ENCODE results near the gene P2RX6. TPM values are rescaled to one million over a fixed set of nuclear protein-coding genes. Genes with fewer than 3 reads are reported as not detected.
A peak's percentile ranks its signal among the peaks of the same experiment; 100 is the strongest.
"Not testable (repeated sequence)": the region's sequence is repeated elsewhere in the genome, so short reads cannot be mapped to it uniquely, and the experiment has no call there.

The P2RX6 gene
- total RNA-seq, 1 experiment from 2014 or later, result 2.7 TPM

- in situ Hi-C loops (cut with HindIII; ENCODE audit: low pct_unique_long_range_greater_than_20kb, low sequenced_read_pairs), result no loop called here
- DNase-seq (ENCODE audit: low read depth, low spot score), result no peak
Observed at GRCh38 chr22:21025266-21025665, 10.3 kb downstream of the P2RX6 start.

DNA sequence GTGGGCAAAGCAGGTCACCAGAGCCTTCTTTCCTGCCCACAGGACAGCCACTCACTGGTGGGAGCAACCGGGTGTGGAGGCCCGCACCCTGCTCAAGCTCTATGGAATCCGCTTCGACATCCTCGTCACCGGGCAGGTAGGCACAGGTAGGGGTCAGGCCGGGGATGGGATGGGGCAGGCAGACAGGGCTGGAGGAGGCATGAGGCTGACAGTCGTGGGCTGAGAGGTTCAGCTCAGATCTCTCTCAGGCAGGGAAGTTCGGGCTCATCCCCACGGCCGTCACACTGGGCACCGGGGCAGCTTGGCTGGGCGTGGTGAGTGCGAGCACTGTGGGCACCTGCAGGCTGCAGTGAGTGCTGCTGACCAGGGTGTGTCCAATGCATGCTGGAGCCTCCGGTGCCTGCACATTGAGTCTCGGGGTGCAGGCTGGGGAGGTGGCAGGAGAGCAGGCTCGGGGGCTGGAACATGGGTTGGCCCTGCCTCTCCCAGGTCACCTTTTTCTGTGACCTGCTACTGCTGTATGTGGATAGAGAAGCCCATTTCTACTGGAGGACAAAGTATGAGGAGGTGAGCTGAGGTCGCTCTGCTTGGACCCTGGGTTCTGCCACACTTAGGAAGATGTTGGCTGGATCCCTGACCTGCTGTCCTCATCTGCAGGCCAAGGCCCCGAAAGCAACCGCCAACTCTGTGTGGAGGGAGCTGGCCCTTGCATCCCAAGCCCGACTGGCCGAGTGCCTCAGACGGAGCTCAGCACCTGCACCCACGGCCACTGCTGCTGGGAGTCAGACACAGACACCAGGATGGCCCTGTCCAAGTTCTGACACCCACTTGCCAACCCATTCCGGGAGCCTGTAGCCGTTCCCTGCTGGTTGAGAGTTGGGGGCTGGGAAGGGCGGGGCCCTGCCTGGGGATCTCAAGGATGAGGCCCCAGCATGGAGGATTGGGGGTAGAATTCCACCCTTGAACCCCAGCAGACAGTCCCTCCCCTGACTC lies 11.1 kb downstream of the P2RX6 start:
- no peak for DNase-seq (ENCODE audit: low read depth, low spot score)
- in situ Hi-C loops (cut with HindIII; ENCODE audit: low pct_unique_long_range_greater_than_20kb, low sequenced_read_pairs), result no loop called here

- in situ Hi-C loops (cut with HindIII; ENCODE audit: low pct_unique_long_range_greater_than_20kb, low sequenced_read_pairs), result no loop called here
- DNase-seq (ENCODE audit: low read depth, low spot score), result no peak
Observed at GRCh38 chr22:21026783-21027692, 12.1 kb downstream of the P2RX6 start.

DNA sequence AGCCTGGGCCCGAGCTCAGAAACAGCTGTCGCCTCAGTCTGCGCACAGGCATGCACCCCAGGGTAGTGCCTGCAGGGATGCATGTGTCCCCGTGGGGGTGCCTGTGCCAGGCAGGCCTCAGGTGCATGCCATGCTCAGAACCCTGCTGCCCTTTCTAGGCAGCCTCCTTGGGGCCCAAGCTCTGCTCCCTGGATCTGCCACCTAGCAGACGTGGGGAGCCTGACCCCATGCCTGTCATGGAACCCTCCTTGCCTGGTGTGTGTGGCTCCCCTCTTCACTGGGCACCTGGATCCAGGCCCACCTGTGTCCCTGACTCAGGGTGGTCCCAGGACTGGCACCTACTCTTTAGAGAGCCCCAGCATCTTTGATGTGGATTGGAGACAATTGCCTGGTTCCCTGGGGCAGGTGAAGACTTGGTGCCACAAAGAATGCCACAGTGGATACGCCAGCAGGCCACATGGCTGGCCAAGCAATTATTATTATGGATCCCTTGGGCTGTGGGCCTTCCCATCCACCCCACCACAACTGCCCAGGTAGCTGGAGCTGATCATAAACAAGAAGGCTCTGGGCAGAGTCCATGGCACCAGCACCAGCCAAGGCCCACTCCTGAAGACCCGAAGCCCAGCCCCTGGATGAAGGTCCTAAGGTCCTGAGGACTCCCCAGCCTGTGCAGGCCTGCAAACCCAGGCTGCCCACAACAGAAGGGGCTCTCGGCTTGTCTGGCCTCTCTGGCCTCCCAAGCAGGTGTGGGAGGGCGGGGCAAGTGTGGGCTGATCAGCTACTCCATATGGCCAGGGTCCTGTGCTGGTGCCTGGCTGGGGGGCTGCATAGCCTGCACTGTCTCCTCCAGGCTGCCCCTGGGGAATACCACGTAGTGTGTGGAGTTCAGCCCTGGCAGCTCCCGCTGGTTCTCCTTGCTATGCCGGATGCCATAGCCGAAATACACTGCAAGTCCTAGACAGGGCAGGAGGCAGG lies 13.6 kb downstream of the P2RX6 start:
- DNase-seq (ENCODE audit: low read depth, low spot score), result no peak
- in situ Hi-C loops (cut with HindIII; ENCODE audit: low pct_unique_long_range_greater_than_20kb, low sequenced_read_pairs), result no loop called here

GRCh38 chr22:21029486-21030025 lies 14.6 kb downstream of the P2RX6 start:
- in situ Hi-C loops (cut with HindIII; ENCODE audit: low pct_unique_long_range_greater_than_20kb, low sequenced_read_pairs), result no loop called here

DNA sequence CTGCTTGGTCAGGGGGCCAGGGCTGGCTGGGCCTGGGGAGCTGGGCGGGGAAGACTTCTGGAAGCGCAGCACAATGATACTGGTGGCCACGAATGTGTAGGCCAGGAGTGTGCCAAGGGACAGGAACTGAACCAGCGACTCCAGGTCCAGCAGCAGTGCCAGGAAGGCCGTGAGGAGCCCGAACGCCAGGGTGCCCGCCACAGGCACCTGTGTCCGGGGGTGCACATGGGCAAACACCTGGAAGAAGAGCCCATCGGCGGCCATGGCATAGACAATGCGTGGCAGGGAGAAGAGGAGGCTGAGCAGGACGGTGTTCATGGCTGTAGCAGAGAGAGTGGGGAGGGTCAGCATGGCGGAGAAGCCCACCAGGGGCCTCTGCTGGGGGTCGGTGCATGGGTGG lies 15.1 kb downstream of the P2RX6 start:
- in situ Hi-C loops (cut with HindIII; ENCODE audit: low pct_unique_long_range_greater_than_20kb, low sequenced_read_pairs), result no loop called here
- DNase-seq (ENCODE audit: low read depth, low spot score), result no peak

More at GRCh38 chr22:21029486-21030025, 14.6 kb downstream of the P2RX6 start:
- DNase-seq (ENCODE audit: low read depth, low spot score), result no peak

DNA sequence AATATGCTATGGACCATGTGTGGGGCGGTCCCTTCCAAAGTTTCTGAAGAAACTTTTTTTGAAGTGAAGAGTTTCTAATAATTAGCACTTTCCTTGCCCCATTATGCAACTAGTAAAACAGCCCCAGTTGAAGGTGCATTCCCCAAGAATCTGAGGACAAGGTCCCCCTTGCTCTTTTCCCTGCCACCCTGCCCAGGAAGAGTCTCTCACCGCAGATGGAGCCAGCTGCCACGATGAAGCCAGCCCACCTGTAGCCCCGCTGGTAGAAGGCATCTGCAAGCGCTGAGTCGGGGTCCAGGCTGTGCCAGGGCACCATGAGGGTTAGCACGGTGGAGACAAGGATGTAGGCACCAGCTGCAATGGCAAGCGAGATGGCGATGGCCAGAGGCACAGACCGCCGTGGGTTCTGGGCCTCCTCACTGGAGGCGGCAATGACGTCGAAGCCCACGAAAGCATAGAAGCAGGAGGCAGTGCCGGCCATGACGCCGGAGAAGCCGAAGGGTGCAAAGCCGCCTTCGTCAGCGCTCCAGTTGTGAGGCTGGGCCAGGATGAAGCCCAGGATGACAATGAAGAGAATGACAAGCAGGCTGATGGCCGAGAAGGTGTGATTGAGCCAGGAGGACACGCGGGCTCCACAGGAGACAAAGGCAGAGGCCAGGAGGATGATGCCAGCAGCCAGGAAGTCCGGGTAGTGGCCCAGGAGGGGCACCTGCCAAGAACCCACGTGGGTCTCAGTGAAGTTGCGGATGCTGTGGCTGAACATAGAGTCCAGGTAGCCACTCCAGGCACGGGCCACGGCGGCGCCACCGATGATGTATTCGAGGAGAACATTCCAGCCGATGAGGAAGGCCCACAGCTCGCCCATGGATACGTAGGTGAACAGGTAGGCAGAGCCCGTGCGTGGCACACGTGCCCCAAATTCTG lies 15.9 kb downstream of the P2RX6 start:
- in situ Hi-C loops (cut with HindIII; ENCODE audit: low pct_unique_long_range_greater_than_20kb, low sequenced_read_pairs), result no loop called here

GRCh38 chr22:21031545-21032036 lies 16.6 kb downstream of the P2RX6 start:
- no peak for DNase-seq (ENCODE audit: low read depth, low spot score)
- in situ Hi-C loops (cut with HindIII; ENCODE audit: low pct_unique_long_range_greater_than_20kb, low sequenced_read_pairs), result no loop called here

More for the DNA sequence above, 15.9 kb downstream of the P2RX6 start:
- DNase-seq (ENCODE audit: low read depth, low spot score), result no peak

DNA sequence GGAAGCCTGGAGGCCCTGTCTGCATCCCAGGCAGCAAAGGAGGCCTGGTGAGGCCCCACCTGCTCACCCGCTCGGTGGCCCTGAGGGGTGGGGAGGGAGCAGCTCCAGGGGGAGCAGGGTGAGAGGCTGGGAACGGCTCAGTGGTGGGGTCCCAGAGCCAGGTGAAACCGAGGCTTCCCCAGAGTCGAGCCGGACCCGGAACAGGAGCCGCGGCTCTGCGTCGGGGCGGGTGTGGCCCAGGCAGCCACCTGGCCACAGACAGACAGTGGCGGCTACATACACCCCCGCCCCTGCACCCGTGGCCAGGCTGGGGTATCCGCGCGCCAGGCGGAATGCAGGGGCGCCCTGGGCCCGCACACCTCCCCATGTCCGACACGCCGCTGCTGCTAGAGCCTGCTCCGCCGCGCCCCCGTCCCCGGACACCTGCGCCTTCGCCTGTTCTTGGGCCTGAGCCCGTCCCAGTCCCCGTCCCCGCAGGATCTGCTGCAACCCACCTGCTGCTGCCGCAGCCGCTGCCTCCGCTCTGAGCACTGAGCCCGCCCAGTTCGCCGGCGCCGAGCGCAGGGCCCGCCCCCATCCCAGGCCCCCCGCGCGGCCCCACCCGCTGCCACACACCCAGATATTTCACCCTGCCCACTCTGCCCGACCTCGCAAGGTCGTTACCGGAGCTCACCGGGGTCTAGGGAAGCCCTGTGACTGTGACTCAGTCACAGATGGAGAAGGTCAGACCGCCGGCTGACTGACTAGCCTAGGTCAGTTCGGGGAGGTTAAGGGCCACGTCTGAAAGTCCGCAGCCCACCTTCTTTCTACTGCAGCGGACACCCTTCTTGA lies 17.3 kb downstream of the P2RX6 start, which contains the start of gene SLC7A4:
SLC7A4 (minus strand) TSS at position 525 of the 831 bp plus-strand sequence. CDS start 749 bp downstream, outside the sequence.
- in situ Hi-C loops (cut with HindIII; ENCODE audit: low pct_unique_long_range_greater_than_20kb, low sequenced_read_pairs), result no loop called here
- no peak for DNase-seq (ENCODE audit: low read depth, low spot score)

- in situ Hi-C loops (cut with HindIII; ENCODE audit: low pct_unique_long_range_greater_than_20kb, low sequenced_read_pairs), result no loop called here
- peak; percentile 70 for DNase-seq (ENCODE audit: low read depth, low spot score)
Observed at GRCh38 chr22:21032868-21033688, 18.1 kb downstream of the P2RX6 start.

- in situ Hi-C loops (cut with HindIII; ENCODE audit: low pct_unique_long_range_greater_than_20kb, low sequenced_read_pairs), result no loop called here
- no peak for DNase-seq (ENCODE audit: low read depth, low spot score)
Observed at GRCh38 chr22:21033895-21034294, 18.9 kb downstream of the P2RX6 start.

GRCh38 chr22:21034989-21035388 lies 20.0 kb downstream of the P2RX6 start:
- in situ Hi-C loops (cut with HindIII; ENCODE audit: low pct_unique_long_range_greater_than_20kb, low sequenced_read_pairs), result no loop called here

DNA sequence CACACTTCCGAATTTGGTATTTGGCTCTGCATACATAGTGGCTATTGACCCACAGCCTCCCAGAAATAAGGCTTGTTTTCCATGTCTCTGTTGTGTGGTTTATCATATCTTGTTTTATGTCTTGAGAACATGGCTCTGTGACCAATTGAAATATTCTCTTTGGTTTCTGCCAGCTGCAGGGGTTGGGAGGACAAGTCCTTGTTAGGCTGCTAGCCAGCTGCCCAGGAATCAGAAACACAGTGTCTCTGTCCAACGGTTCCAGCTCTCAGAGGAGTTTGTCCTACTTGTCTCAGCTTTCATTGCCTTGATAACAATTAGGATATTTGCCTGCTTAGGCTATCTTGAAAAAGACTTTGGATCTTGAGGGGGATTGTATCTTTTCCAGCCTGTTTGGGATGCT lies 23.4 kb downstream of the P2RX6 start:
- in situ Hi-C loops (cut with HindIII; ENCODE audit: low pct_unique_long_range_greater_than_20kb, low sequenced_read_pairs), result no loop called here
- no peak for DNase-seq (ENCODE audit: low read depth, low spot score)

More at GRCh38 chr22:21034989-21035388, 20.0 kb downstream of the P2RX6 start:
- no peak for DNase-seq (ENCODE audit: low read depth, low spot score)

DNA sequence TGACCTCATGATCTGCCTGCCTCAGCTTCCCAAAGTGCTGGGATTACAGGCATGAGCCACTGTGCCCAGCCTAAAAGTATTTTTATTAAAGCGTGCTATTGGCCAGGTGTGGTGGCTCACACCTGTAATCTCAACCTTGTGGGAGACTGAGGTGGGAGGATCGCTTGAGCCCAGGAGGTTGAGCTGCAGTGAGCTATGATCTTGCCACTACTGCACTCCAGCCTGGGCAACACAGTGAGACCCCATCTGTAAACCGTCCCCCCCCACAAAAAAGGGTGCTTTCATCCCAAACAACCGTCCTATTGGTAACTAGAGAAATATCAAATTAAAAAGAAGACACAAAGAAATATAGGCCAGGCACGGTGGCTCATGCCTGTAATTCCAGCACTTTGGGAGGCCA lies 24.2 kb downstream of the P2RX6 start:
- DNase-seq (ENCODE audit: low read depth, low spot score); in situ Hi-C loops (cut with HindIII; ENCODE audit: low pct_unique_long_range_greater_than_20kb, low sequenced_read_pairs): not testable (repeated sequence)
